Measurements from ENCODE around the gene NRXN3. TPM values are rescaled to one million over a fixed set of nuclear protein-coding genes. Genes with fewer than 3 reads are reported as not detected.

NRXN3 gene
- total and polyA plus RNA-seq, 7 donors, result 0.06 to 0.74 (median 0.15) TPM

DNA sequence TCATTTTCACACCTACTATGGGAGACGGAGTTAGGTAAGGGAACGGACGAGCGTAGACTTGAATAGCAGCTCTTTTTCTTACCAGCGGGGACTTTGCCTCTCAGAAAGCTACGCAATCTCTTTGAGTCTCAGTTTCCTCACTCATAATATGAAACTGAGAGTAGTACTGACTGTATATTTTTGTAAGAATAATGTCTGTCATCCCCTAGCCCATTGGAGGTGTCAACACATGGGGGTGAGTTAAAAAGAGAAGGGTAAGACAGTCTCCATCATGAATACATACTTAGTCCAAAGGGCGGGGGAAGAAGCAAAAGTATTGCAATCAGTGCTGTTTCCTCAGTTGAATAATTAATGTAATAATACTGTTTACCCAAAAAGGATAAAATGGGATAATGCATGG is 592.2 kb downstream of the NRXN3 start:
- H3K27ac ChIP-seq, result no peak overlapping the region
- no peaks in the 10 kb centered on the region for H3K36me3 ChIP-seq (ENCODE audit: insufficient read depth in 1 of 2, low read depth in 1 of 2)
- ATAC-seq (no peak), DNase-seq (no peak)
- no peak overlapping the region for H3K4me3 ChIP-seq
- H3K9me3 ChIP-seq, result no peaks in the 10 kb centered on the region
- no peaks in the 10 kb centered on the region for H3K27me3 ChIP-seq (ENCODE audit: insufficient read depth in 3 of 3, low read length in 2 of 3)
- intact Hi-C loops (cut with DNase I), result no loop called here
- no peaks in the 10 kb centered on the region for H3K4me1 ChIP-seq
- 86 to 90% (median 88%) methylated on average over 7 of the region's 7 CpGs for WGBS, 3 donors
- TF ChIP-seq, protein P1, sequence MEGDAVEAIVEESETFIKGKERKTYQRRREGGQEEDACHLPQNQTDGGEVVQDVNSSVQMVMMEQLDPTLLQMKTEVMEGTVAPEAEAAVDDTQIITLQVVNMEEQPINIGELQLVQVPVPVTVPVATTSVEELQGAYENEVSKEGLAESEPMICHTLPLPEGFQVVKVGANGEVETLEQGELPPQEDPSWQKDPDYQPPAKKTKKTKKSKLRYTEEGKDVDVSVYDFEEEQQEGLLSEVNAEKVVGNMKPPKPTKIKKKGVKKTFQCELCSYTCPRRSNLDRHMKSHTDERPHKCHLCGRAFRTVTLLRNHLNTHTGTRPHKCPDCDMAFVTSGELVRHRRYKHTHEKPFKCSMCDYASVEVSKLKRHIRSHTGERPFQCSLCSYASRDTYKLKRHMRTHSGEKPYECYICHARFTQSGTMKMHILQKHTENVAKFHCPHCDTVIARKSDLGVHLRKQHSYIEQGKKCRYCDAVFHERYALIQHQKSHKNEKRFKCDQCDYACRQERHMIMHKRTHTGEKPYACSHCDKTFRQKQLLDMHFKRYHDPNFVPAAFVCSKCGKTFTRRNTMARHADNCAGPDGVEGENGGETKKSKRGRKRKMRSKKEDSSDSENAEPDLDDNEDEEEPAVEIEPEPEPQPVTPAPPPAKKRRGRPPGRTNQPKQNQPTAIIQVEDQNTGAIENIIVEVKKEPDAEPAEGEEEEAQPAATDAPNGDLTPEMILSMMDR (IDR thresholded peaks at IDR 0.05), result no peak

DNA sequence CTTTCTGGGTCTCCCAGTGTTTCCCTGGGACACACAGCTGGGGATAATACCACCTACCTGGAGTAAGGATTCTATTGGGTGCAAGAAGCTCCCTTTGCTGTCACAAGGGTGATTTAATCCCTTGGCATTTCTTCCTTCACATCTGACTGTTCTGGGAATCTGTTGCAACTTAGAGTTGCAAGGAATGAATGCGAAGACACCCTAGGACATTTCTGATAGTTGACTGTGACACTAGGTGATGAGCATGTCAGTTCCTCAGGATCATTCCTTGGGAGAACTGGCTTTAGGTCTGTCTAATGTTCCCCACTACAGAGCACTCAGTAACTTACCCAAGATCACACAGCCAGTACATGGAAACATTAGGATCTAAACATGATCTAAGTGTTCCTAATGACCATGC is 593.6 kb downstream of the NRXN3 start:
- 93 to 100% (median 100%) methylated on average over 1 of the region's 1 CpG for WGBS, 3 donors
- intact Hi-C loops (cut with DNase I), result no loop called here
- Histone ChIP-seq H3K4me1 (no peaks in the 10 kb centered on the region), H3K36me3 (ENCODE audit: insufficient read depth in 1 of 2, low read depth in 1 of 2) (no peaks in the 10 kb centered on the region), H3K9me3 (no peaks in the 10 kb centered on the region), H3K27me3 (ENCODE audit: insufficient read depth in 3 of 3, low read length in 2 of 3) (no peaks in the 10 kb centered on the region), H3K27ac (no peak overlapping the region), H3K4me3 (no peak overlapping the region)
- ATAC-seq, result no peak
- no peak for DNase-seq
- TF ChIP-seq, protein P1 (IDR thresholded peaks at IDR 0.05), result no peak

DNA sequence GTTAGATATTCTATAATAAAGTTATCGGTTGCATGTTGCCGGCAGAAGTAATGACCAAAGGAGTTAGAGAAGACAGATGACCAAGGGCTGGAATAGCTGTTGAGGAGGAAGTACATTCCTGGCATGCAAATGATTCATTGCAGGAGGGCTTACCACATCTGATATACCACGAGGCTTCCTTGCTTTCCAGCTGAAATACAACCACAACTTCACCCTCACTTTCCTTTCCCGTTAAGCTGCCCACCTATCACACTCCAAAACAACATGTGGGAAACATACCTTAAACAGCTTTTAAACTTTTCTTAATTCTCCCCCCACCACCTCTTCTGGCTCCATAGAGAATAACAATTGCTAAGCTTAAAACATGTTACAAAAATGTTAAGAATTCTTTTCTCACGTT is 594.1 kb downstream of the NRXN3 start:
- DNase-seq (no peak), ATAC-seq (no peak)
- H3K27ac ChIP-seq, result no peak overlapping the region
- intact Hi-C loops (cut with DNase I), result no loop called here
- no peaks in the 10 kb centered on the region for H3K36me3 ChIP-seq (ENCODE audit: insufficient read depth in 1 of 2, low read depth in 1 of 2)
- no peaks in the 10 kb centered on the region for H3K9me3 ChIP-seq
- TF ChIP-seq, protein P1 (IDR thresholded peaks at IDR 0.05), result no peak
- no peaks in the 10 kb centered on the region for H3K27me3 ChIP-seq (ENCODE audit: insufficient read depth in 3 of 3, low read length in 2 of 3)
- WGBS, 3 donors, result 38 to 47% (median 41%) methylated on average over 5 of the region's 5 CpGs
- H3K4me1 ChIP-seq, result no peaks in the 10 kb centered on the region
- H3K4me3 ChIP-seq, result no peak overlapping the region

DNA sequence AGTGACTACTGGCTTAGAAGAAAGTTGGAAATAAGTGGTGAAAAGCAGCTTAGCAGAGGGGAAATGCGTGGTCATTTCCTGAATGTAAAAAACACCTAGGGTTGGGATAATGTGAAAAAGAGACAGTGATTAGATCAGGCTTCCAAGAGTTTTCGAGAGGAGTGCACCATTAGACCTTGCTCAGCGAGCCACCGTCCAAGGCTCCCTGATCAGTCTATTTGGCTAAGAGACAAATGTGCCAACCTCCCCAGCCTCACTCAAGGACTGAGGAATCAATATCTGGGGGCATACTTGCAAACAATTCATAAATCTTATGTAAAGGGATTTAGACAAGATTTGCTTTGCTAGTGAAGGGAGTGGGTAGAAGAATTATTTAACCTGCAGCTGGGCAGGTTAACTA is 594.5 kb downstream of the NRXN3 start:
- DNase-seq, result no peak
- Histone ChIP-seq H3K36me3 (ENCODE audit: insufficient read depth in 1 of 2, low read depth in 1 of 2) (no peaks in the 10 kb centered on the region), H3K4me1 (no peaks in the 10 kb centered on the region), H3K27me3 (ENCODE audit: insufficient read depth in 3 of 3, low read length in 2 of 3) (no peaks in the 10 kb centered on the region), H3K27ac (no peak overlapping the region), H3K4me3 (no peak overlapping the region), H3K9me3 (no peaks in the 10 kb centered on the region)
- TF ChIP-seq, protein P1 (IDR thresholded peaks at IDR 0.05), result no peak
- intact Hi-C loops (cut with DNase I), result no loop called here
- no peak for ATAC-seq
- WGBS, 3 donors, result 70 to 74% (median 72%) methylated on average over 4 of the region's 4 CpGs

DNA sequence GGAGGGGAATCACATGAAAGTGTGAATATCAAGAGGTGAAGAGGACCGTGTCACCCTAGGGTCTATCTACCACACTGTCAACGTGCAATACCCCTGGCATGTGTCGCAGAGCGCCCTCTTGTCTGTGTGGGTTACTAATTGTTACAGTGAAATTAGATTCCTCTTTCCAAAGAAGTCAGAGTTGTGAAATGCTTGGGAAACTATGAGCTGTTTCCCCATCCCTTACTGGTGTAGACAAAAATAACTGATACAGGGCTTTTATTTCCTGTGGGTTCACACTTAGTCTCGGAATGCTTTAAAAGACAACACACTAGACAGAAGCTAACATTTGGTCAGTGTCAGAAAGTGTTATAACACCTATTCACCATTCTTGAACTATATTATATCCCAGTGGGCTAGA is 597.3 kb downstream of the NRXN3 start:
- TF ChIP-seq, protein P1 (IDR thresholded peaks at IDR 0.05), result no peak
- Histone ChIP-seq H3K4me3 (no peak overlapping the region), H3K4me1 (no peaks in the 10 kb centered on the region), H3K36me3 (ENCODE audit: insufficient read depth in 1 of 2, low read depth in 1 of 2) (no peaks in the 10 kb centered on the region), H3K9me3 (no peaks in the 10 kb centered on the region), H3K27me3 (ENCODE audit: insufficient read depth in 3 of 3, low read length in 2 of 3) (no peaks in the 10 kb centered on the region), H3K27ac (no peak overlapping the region)
- ATAC-seq (no peak), DNase-seq (no peak)
- intact Hi-C loops (cut with DNase I), result no loop called here
- WGBS, 3 donors, result 29 to 39% (median 38%) methylated on average over 5 of the region's 5 CpGs

Measured in psoas muscle (tissue), 8 donors.